ENCODE results near the gene NECTIN1.

Gene NECTIN1

GRCh38 chr11:119729951-119730613 is 1.1 kb upstream of the NECTIN1 start:
- DNase-seq, result no peak

GRCh38 chr11:119729581-119729927 is 554 bp upstream of the NECTIN1 start:
- DNase-seq, result no peak

DNA sequence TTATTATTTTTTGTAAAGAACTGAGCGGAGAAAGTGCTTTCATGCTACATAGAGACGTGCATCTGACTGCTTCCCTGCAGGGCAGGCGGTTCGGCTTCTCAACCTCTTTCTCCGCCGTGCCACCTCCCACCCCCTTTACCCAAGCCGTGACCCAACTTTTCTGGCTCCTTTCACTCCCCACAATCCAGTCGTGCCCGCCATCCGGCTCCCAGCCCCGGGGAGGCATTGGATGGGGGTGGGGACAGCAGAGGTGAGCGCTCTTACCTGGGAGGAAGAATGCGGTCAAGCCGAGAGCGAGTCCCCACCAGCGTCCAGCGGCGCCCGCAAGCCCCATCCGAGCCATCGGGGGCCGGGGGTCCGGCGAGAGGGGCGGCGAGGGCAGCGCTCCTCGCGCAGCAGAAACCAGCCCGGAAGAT is 781 bp downstream of the NECTIN1 start:
- peak; percentile 20 for DNase-seq

DNA sequence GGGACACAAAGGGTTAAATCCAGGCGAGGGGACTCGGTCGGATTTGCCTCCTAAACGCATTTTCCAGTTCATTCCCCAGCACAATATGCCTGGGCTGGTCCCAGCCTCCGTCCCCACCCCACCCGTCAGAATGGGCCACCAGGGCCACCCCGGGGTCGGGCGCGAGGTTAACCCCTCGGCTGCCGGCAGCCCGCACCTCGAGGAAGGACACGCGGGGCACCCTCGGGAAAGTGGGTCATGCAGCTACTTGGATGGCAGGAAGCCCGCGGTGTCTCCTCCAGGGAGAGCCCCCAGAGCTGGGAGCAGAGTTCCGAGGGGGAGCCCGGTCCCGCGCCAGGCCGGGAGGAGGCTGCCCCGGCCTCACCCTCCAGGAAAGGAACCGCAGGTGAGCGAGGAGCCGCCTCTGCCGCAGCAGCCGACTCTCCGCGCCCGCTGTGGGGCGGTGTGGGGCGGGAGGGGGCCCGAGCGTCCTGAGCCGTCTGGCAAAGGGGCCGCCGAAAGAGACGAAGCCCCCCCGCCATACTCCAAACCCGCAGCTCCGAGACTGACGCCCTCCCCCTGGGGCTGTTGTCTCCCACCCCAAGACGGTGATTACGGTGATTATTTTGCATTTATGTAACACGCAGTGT is 1.4 kb downstream of the NECTIN1 start:
- peak; percentile 31 for DNase-seq

GRCh38 chr11:119726585-119727522 is 2.1 kb downstream of the NECTIN1 start:
- no peak for DNase-seq

GRCh38 chr11:119726150-119726553 is 2.8 kb downstream of the NECTIN1 start:
- DNase-seq, result no peak

DNA sequence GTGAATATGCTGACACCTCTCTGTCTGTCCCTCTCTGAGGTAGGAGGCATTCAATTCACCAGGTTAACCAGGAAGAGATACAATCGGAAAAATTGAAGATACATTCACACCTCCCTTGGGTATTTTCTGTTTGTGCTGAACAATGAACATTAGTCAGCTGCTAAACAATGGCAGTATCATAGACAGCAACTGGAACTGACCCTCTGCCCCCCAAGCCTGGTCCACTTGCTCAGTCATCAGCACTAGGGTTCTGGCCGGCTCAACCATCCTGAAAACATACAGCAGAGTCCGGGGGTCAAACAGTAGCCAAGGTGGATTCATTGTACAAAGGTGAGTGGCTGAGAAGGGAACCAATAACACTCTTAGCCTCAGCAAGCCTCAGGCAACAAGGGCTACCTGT is 4.0 kb downstream of the NECTIN1 start:
- DNase-seq, result no peak

GRCh38 chr11:119723952-119724325 is 5.1 kb downstream of the NECTIN1 start:
- DNase-seq, result no peak

DNA sequence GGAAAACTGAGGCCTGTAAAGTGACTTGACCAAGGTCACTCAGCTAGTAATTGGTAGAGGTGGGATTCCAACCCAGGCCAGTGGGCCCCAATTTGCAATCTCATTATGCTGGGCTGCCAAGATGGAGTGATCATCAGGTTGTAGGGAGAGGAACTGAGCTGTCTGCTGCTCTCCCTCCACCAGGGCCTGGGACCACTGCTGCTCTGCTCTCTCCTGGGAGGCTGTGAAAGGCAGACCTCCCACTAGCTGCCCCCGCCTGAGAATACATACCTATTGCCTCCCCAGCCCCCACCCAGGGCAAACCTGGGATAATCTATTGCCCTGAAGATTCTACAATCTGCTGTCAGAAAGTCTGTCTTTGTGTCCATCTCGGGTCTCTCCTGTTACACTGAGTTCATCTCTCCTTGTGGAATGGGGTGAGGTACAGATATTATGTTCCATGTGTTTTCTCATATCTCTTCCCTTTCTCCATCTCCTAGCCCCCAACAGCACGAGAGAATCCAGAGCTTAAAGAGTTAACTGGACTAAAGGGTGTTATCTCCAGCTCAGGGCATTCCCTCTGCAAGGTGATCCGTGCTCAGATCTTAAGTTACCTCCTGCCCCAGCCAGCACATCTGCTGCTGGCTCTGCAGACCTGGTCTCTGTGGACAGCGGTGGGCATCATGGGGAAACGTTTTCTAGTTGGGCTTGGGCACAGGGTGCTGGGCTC is 5.6 kb downstream of the NECTIN1 start:
- DNase-seq, result no peak

GRCh38 chr11:119722281-119722794 is 6.7 kb downstream of the NECTIN1 start:
- DNase-seq, result no peak

- DNase-seq, result no peak
These were observed 7.6 kb downstream of the NECTIN1 start for GRCh38 chr11:119721129-119722120.

DNA sequence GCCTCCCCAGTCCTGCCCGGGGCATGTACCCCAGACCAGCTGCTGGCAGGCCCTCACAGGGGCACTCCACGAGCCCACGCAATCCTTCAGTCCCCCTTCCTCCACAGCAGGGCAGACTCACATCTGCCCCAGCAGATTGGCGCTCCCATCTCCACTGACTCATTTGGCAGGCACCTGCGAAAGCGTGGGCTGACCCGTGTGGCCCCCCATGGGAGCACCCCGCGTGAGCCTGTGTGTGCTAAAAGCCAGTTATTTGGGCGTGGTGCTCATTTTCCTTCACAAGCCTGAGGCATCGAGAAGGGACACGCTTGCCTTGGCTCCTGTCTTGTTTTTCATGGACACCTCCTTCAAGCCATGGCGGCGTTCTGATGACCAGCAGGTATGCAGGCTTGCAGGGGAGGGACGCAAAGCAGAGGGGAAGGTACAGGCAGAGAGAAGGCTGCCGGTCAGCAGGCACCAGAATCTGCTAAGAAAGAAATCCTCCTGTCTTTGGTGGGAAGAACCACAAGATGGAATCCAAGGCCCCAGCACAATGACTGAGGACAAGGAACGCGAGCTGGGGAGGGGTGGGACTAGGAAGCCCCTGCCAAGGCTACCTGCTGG is 8.6 kb downstream of the NECTIN1 start:
- no peak for DNase-seq

DNA sequence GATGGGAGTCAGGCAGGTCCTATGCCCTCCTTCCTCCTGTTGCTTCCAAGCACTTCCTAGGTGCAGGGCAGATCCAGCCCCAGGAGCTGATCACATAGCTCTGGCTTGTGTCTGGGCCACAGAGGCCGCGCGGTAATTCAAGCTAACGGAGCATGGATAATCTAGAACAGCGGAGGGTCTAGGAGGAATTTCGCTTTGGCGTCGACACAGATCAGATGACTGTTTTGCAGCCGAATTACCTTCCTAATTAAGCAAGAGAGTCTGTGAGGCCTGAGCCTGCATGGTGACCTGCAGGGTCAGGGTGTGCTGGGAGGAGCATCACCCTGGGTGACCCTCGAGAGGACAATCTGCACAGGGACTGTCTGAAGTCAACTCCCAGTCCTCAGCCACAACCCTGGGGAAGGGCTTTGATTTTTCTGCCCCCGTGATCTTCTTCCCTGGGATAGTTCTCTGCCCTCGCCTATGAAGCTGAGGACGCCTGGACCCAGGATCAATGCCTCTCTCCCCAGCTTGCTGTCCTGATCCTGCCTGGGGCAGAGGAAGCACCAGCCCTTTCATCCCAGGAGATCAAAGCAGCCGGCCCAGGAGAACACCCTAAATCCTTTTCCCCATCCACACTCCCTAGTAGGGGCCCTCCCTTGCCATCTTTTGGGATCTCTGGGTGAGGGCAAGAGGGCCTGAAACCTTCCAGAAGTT is 11.0 kb downstream of the NECTIN1 start:
- no peak for DNase-seq

DNA sequence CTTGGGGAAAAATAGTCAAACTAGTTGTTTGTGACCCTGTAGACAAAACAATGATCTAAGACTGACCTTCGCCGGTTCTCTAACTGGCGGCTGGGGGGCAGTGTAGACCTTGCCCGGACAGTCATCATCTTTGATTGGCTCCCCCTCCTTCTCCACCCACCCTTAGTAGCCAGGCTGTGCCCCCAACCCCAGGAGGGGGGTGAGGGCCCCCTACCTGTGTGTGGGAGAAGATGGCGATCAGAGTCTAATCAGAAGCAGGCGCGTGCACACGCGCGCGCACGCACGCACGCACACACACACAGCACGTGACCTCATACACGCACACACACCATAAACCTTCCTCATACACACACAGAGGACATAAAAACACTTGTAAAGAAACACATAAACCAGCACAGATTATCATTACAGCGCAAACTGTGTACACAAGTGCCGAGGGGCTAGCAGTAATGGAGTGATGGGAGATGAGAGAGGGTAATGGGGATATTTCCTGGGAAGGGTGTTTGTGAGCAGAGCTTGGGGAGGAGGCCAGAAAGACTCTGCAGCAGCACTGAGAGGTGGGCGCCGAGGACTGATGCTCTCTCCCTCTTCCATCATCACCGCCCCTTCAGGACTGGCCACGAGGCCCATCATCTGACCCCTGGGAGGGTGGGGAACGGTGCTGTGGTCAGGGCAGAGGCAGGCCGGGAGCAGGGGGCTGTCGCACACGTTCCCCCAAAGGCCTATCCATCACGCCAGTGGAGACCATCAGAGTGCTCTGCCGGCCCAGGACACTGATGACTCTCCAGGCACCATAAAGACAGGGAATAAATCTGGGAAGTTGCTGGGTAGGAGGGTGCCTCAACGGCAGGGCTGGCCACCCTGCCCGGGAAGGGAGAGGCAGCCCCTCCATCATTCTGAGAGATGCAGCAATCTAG is 12.2 kb downstream of the NECTIN1 start:
- DNase-seq, result no peak

DNA sequence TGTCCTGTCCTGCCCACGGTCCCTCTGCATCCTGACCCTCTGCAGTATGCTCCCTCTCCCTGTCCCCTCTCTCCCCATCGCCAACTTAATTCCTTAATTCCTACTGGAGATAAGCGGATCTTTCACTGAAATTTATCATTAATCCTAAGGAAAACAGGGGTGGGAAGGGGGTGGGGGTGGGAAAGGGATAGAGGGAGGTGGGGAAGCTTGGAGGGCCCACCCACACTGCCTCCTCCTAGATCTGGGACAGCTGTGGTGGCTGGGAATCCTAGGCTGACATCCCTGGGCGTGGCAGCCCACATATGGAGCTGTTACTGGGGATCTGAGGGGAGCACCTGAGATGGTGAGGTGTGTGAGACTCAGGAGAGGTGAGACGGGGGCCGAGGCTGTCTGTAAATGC is 14.4 kb downstream of the NECTIN1 start:
- DNase-seq, result no peak

DNA sequence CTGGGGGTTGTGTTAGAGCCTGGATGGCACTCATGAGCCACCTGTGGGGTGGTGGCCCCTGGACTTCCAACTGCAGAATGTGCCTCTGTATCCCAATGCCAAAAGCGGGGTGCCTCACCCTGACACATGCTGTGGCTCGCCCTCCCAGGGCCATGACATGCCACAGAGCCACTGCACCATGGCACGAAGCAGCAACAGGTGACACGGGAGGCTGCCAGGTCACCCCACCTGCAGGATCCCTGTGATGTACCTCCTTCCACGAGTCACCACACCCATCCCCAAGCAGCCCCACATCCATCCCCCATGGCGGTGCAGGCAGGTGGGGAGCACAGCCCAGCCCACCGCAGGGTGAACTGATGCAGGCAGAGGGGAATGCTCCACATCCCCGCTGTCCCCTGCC is 14.8 kb downstream of the NECTIN1 start:
- DNase-seq, result no peak

- DNase-seq, result no peak
These were observed 15.5 kb downstream of the NECTIN1 start for GRCh38 chr11:119713359-119714040.

DNA sequence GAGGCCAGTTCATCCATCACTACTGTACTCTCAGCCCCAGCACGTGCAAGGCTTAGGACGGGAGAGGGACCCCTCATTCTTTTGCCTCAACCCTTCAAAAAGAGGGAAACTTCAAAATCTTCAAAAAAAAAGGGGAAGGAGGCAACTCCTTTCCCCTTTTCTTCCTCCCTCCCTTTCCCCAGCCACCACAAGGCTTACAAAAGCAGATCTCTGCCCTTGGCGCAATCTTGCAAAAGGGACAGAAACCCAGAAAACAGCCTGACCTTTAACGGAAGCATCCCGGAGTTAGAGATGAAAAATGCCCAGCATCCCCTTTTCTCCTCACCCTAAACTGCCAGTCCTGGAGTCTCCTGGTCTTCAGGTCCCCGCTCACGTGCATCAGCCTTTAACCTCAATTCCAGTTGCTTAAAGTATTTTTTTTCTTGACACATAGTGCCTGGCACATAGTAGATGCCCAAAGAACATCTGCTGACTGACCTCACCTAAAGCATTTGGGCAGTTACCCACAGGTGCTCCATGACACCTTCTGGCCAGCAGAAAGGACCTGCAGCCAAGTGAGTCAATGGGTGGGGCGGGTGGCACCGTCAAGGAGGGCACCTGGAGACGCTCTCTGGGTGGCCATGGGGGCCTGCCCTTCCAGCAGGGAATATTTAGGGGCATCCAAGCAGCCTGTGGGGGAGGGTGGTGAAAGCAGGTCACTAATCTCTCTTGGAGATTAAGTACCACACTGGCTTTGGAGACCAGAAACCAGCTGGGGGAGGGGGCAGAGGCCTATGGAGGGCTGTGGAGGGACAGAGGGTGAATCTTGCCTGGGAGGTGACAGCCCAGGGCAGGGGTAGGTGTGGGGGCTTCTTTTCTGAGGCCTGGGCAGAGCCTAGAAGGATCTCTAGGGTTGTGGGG is 16.3 kb downstream of the NECTIN1 start:
- no peak for DNase-seq

Measured in activated CD4-positive, alpha-beta T cell treated with anti-CD3 and anti-CD28 coated beads for 48 hours (primary cell).